Measurements from ENCODE around the gene KIF3A.

KIF3A gene

DNA sequence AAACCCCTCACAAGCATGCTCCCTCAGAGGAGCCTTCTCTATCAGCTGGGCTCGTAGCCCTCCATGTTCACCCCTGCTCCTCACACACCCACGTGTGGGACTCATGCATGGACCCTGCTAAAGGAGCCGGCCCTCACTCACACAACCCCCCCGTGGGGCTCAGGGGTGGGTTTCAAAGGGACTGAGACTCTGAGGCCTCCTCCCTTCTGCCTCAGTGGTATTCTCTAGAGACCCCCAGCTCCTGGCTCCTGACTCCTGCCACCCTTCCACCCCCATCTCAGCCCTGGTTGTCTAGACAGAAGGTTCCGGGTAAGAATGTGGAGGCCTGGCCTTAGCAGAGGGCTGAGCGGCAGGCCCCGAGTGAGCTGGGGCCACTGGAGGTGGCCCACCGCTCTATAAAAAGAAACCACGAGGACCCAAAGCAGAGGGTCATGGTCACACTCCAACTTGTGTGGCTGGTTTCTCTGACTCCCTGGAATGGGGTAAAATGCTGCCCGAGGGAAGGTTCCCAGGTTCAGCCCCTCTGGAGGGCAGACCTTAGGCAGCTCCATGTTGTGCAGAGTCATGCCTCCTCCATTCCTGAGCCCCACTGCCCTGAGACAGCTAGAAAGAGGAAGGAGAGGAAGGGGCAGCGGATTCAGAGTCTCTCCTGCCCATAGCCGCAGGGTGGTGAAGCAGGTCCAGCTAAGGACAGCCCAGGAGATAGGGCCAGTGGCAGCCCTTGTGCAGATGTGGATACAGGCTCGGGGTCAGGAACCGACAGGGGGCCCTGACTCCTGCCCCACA is 28.9 kb upstream of the KIF3A start:
- TF ChIP-seq CTCF (IDR thresholded peaks at IDR 0.05; ENCODE audit: control insufficient read depth, insufficient read depth, low read depth, low read length, missing control alignments) = no peak
- DNase-seq (ENCODE audit: low read depth) = no peak

GRCh38 chr5:132765311-132766019 is 28.1 kb upstream of the KIF3A start:
- no peak overlapping the region for H3K4me3 ChIP-seq (ENCODE audit: control insufficient read depth, low read depth, low read length)
- DNase-seq (ENCODE audit: low read depth) = no peak
- TF ChIP-seq CTCF (IDR thresholded peaks at IDR 0.05; ENCODE audit: control insufficient read depth, insufficient read depth, low read depth, low read length, missing control alignments) = no peak

More for the DNA sequence above, 28.9 kb upstream of the KIF3A start:
- no peak overlapping the region for H3K4me3 ChIP-seq (ENCODE audit: control insufficient read depth, low read depth, low read length)

GRCh38 chr5:132764671-132765238 is 27.4 kb upstream of the KIF3A start:
- H3K4me3 ChIP-seq (ENCODE audit: control insufficient read depth, low read depth, low read length) = no peak overlapping the region
- TF ChIP-seq CTCF (IDR thresholded peaks at IDR 0.05; ENCODE audit: control insufficient read depth, insufficient read depth, low read depth, low read length, missing control alignments) = no peak
- DNase-seq (ENCODE audit: low read depth) = no peak

DNA sequence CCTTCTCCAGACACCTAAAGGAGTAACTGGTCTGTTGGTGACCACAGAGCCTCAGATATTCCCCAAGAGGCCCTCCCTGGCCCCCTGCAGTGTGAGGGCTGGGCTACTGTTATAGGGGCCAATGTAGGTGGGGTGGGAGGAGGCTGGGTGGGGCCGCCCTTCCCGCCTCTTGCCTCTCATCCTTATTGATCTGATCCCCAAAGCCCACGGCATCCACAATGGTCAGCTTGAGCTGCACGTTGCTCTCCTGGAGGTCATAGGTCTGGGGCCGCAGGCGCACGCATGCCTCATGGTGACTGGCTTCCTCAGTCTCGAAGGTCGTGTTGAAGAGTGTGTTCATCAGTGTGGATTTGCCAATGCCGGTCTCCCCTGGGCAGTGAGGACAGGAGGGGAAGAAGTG is 26.7 kb upstream of the KIF3A start:
- H3K4me3 ChIP-seq (ENCODE audit: control insufficient read depth, low read depth, low read length) = no peak overlapping the region
- no peak for TF ChIP-seq CTCF (IDR thresholded peaks at IDR 0.05; ENCODE audit: control insufficient read depth, insufficient read depth, low read depth, low read length, missing control alignments)
- DNase-seq (ENCODE audit: low read depth) = no peak

GRCh38 chr5:132763181-132764036 is 26.1 kb upstream of the KIF3A start:
- no peak for TF ChIP-seq CTCF (IDR thresholded peaks at IDR 0.05; ENCODE audit: control insufficient read depth, insufficient read depth, low read depth, low read length, missing control alignments)
- DNase-seq (ENCODE audit: low read depth) = no peak
- H3K4me3 ChIP-seq (ENCODE audit: control insufficient read depth, low read depth, low read length) = no peak overlapping the region
